GM21381 (cell line): ENCODE data around the gene IRAG1.

Experiments used
- ATAC-seq: cut with Tn5 transposase; IDR thresholded peaks from one replicate; pipeline ENCODE4 v1.9.1; 2021; ENCODE audit warnings: mild to moderate bottlenecking, moderate library complexity; ENCODE audit not compliant: unreplicated experiment

Gene IRAG1

DNA sequence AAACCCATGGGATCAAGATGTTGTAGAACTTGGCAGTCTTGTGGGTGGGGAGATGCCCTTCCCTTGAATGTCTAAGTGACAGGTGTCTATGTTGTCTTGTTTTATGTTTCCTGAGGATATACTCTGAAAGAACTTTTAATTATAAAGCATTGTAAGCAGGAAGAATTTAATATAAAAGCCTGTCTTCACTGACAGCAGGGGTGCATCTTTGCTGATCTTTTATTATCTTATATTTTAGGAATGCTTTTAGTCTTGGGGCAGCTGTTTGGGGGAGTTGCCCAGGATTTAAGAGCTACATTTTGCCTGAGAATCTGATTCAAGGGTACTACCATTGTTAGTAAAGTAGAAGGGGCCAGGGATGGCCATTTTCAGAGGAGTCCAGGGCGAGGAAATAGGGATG, 43.4 kb downstream of the IRAG1 start:
- ATAC-seq: no peak

DNA sequence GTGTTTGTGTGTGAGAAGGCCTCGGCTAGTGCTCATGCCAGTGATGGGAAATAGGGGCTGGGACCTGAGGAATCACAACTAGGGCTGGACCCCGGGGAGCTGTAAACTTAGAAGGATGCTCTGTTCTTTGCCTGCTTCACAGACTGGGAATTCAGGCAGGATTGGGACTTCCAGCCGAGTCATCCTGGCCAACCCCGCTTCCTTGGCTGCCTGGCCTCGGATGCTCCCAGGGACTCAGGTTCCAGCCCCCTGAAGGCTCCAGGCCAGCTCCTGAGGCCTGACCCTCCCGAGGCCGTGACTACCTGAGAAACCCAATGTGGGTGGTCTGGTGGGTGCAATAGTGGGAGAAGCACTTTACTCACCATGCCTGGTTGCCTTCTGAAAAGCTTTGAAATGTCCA, 44.7 kb downstream of the IRAG1 start:
- ATAC-seq: no peak

DNA sequence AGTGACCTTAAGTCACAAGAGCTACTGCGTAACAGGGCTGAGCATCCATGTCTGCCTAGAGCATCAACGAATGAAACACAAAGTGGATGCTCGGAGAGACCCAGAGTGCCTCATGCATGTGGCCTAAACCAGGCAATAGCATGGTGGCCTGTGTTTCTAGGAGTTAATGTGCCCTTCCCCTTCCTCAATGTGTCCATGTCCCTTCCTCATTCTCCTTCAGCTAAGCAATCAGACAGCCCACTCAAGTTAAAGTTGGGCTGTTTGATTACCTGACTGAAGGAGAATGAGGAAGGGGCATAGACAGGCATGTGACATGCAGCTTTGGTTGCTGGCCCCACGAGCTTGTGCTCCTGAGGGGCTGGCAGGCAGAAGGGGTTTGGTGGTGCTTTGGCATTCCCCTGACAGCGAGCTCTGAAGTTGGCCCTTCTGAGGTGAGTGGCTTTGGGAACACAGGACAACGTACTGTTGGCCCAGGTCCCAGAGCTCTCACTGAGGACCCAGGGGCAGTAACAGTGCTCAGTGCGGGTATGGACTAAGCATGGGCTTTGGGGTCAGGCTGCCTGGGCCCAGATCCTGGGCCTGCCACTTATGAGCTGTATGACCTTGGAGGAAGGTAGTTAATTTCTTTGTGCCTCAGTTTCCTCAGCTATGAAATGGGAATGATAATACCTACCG, 46.7 kb downstream of the IRAG1 start:
- no peak for ATAC-seq

DNA sequence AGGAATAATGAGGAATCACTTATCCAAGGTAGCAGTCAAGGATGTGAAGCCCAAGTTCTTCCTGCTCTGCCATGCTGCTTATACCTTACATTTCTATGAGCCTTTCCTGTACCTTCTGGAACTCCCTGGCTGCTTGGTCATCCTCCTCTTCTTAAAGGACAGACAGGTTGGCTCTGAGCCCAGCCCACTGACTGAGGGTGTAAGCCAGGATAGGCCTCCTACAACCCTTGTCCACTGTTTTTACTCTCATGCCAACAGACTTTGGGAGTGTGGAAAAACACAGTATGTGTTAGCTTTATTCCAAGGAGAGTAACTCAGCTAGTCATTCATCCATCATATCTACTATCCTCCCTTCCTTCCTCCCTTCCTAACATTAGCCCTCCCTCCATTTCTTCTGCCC, 47.5 kb downstream of the IRAG1 start:
- no peak for ATAC-seq

DNA sequence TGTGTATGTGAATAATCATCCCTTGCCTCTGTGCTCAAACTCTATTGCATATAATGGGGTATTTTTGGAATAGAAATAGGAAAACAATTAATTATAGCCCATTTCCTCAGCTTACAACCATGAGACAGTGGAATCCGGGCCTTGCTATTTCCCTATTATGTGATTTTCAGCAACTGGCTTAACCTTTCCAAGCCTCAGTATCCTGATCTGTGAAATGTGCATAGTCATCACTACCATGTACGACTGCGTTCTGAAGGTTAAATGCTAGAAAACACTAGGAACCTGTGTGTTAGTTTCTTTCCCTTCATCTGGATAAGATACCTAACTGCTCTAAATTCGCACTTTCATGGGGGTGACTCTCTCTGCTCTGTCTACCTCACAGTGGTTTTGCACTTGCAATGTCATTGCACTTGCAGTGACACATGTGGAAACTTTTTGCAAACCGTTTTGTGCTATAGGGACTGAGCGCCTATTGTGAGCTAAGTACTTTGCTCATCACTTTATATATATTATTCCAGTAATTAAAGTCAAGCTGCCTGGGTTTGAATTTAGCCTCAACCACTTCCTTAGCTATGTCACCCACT, 48.3 kb downstream of the IRAG1 start:
- no peak for ATAC-seq
